Measurements from ENCODE around the gene TM4SF5. TPM values are rescaled to one million over a fixed set of nuclear protein-coding genes. Genes with fewer than 3 reads are reported as not detected.

TM4SF5 gene
- polyA plus RNA-seq, 1 donor, result 1.1 TPM

DNA sequence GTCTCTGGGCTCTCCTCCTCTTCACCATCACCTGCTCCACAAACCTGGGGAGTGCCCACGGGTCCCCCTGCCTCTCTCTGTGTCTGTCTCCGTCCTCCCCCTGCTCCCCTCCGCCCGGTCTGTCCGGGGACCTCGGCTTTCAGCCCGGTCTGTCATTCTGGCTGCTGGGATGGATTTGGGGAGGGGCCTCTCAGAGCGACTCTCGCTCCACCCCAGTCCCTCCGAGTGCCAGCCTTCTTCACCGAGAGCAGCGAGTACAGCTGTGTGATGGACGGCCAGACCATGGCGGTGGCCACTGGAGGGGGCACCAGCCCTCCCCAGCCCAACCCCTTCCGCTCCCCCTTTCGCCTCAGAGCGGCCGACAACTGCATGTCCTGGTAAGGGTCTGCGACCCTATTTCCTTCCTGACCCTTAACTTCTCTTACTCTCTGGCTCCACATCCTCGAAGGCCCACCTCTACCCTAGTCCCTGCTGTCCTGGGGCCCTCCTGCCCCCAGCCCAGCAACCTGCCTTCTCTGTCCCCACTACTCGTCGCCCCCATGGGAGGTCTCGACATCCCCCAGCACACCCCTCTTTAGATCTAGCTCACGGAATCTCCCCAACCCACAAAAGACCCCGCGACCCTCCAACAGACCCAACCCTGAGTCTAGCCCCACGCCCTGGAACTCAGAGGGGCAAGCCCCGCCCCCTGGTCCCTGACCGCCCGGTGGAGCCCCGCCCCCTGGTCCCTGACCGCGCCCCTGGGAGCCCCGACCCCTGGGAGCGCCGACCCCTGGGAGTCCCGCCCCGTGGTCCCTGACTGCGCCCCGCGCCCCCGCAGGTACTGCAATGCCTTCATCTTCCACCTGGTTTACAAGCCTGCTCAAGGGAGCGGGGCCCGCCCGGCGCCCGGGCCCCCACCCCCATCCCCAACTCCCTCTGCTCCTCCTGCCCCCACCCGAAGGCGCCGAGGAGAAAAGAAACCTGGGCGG is 26.4 kb upstream of the TM4SF5 start:
- no peak for DNase-seq

- no peak for DNase-seq
Measured at GRCh38 chr17:4747847-4748246, 23.8 kb upstream of the TM4SF5 start.

DNA sequence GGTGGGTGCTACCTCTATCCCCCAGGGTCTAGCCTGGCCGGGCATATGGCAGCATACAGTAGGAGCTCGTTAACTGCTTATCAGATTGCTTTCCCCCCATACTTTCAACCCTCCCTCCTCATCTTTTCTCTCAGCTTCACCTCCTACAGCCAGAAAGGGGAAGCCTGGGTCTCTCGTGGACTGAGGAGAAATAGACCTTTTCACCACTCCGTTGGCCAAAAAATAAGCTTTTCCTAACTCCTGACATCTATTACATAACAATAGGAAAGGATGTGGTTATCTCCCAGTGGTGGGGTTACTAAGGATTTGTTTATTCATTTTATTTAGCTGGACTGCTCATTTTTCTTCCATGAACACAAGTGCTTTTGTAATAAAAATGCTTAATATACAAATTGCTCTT is 23.0 kb upstream of the TM4SF5 start:
- no peak for DNase-seq

- no peak for DNase-seq
Measured at GRCh38 chr17:4750606-4751005, 21.1 kb upstream of the TM4SF5 start.

DNA sequence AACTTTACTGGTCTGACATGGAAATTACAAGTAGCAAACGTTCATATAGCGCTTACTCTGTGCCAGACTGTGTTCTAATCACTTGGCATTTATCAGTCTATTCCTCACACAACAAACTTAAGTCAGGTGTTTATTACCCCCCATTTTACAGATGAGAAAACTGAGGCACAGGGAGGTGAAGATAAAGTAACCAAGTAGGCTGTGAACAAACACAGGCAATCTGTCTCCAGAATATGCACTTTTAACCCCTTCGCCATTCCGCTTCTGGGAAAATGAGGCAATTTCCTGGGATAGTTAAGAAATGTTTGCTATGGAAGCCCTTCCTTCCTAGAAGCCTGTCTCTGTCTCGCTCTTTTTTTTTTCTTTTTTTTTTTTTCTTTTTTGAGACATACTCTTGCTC is 19.8 kb upstream of the TM4SF5 start:
- DNase-seq, result no peak

- DNase-seq, result no peak
Measured at GRCh38 chr17:4753392-4753791, 18.3 kb upstream of the TM4SF5 start.

GRCh38 chr17:4759776-4760236 is 11.9 kb upstream of the TM4SF5 start:
- DNase-seq, result no peak

DNA sequence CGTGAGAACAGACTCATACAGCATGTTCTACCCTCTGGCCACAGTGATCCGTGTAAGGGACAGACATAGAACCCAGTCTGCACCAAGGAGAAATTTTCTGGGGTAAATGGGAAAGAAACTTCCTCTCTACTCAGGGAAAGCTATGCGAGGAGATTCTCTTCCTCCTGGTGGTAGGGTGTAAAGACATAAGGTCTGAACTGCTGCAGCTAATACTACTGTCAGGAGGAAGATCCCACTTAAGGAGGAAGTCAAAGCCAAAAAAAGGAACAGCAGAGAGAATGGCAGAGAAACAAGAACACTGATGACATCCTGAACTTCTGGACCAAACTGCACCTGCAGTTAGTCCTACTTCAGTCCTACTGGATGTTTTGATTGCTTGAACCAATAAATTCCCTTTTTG is 7.1 kb upstream of the TM4SF5 start:
- DNase-seq, result no peak

DNA sequence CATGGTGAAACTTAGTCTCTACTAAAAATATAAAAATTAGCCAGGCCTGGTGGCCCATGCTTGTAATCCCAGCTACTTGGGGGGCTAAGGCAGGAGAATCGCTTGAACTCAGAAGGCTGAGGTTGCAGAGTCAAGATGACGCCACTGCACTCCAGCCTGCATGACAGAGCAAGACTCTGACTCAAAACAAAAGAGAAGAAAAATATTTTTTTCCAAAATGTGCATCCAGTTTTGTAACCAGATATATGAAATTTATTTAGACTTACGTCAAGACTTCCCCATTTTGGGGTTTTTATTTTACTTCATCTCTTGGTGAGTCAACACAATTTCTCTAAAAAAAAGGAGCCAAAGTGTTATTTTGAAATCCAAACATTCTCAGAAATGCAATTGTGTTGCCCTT is 5.5 kb upstream of the TM4SF5 start:
- DNase-seq, result no peak

- DNase-seq, result no peak
Measured at GRCh38 chr17:4766723-4767122, 5.0 kb upstream of the TM4SF5 start.

DNA sequence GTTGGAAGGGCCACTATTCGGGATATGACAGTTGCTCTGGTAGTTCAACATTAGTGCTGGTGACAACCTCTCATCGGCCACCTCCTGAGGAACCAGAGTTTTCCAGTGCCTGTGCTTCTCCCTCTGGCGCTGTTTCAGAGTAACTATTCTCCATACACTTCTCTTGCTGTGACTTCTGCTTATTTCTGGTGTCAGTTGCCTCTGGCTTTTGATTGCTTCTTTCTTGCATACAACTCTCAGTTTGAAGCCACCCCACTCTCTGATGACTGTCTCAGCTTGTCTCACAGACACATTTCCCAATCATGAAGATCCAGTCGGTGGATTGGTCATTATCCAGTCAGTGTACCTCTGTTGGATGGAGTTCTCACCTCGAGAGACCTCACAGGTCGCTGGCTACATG is 3.4 kb upstream of the TM4SF5 start:
- DNase-seq, result no peak

GRCh38 chr17:4769628-4770027 is 2.1 kb upstream of the TM4SF5 start:
- no peak for DNase-seq

GRCh38 chr17:4772235-4772613 is 538 bp downstream of the TM4SF5 start:
- DNase-seq, result no peak

- DNase-seq, result no peak
Measured at GRCh38 chr17:4777969-4778760, 6.5 kb downstream of the TM4SF5 start.

DNA sequence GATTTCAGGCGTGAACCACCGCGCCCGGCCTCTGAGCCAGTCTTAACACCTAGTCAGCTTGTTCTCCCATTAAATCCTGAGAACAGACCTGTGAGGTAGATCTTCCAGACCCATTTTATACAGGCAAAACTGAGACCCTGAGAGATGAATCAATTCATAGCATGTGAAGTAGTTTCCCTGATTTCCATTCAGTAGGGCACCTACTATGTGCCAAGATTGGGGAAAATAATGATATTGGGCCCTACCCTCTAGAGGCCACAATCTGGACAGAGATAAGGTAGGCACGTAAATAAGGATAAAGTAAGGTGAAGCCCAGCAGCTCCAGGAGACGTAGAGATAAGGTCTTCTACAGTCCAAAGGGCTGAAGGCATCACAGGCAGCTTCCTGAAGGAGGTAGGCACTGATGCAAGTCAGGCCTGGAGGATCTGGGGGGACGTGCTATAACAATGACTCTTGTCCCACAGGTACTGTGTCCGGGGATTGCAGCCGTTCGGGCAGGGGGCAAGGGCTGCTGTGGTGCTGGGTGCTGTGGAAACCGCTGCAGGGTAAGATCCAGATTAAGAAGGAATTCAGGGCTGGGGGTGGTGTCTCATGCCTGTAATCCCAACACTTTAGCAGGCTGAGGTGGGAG is 8.8 kb downstream of the TM4SF5 start:
- DNase-seq, result no peak

DNA sequence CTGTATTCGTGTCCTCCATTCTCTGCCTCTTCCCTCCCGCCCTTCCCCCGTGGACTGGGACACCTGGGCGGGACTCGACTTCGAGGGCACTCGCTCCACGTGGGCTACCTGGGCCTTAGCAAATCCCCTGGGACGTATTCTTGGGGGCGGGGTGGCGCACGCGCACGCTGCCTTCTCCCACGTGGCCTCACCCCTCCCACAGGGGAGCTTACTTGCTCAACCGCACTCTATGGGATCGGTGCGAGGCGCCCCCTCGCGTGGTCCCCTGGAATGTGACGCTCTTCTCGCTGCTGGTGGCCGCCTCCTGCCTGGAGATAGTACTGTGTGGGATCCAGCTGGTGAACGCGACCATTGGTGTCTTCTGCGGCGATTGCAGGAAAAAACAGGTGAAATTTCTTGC is 11.0 kb downstream of the TM4SF5 start:
- no peak for DNase-seq

DNA sequence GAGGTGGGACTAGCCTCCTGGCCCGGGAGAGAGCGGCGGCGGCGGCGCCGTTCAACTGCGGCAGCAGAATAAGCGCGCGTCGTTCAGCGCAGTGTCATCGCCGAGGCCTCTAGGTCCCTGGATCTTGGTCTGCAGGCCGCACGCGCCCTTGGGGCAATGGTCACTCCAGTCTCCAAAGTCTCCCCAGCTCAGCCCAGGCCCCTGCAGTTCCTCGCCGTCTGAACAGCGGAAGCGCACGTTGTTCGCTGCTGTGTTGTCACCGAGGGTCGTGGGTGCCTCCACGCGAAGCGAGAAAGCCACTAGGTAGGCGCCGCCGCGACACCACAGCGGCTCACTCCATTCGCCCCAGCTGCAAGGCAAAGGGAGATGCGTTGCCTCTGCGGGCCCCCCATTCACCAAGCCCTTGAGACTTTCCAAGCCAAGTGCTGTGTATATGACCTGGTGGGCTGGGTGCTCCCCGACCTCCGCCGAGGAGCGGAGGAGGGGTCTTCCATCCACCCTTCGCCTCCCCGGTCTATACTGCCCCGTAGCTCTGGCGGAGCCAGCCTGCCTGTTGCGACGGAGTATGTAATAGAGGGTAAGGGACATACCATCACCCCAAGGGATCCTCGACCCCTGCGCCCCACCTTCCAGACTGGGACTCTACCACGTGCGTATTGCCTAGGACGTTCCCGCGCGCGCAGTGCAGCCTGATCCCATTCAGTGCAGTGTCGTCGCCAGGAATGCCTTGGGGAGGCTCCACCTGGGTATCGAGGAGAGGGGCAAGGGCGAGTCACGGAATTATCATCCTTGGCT is 13.8 kb downstream of the TM4SF5 start:
- DNase-seq, result no peak

GRCh38 chr17:4786106-4786511 is 14.4 kb downstream of the TM4SF5 start, which contains the start of gene VMO1:
Gene VMO1, minus strand, starts transcription at chr17:4786364. Its CDS starts 12 bp downstream, at chr17:4786352.
- no peak for DNase-seq

DNA sequence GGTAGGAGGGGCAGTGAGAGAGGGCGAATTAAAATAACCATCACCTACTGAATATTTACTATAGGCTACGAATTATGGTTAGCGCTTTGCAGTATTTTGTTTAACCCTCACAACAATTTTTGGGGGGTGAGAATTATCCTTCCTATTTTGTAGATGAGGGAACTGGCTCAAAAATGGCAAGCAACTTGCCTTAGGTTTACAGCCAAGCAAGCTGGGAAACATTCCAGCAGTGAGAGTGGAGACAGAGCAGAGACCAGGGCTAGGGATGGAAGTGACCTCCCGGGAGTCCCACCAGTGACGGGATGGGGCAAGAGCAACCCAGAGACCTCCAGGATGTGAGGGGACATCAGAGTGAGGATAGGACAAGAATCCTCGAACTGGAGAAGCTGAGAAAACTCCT is 14.8 kb downstream of the TM4SF5 start:
- no peak for DNase-seq

GRCh38 chr17:4788159-4788806 is 16.6 kb downstream of the TM4SF5 start:
- DNase-seq, result no peak

Data from left kidney (tissue), 2 donors.